ENCODE measurements around the gene SARS1. TPM values are rescaled to one million over a fixed set of nuclear protein-coding genes. Genes with fewer than 3 reads are reported as not detected.
A peak's percentile ranks its signal among the peaks of the same experiment; 100 is the strongest.

Gene SARS1
- total and polyA plus RNA-seq, 7 experiments from 2014 or later = 110 to 179 (median 135) TPM

- Mint-ChIP-seq H3K36me3 (peaks cover 0 to 7% (median 0%) of the 10 kb centered on the region in 5 donors), H3K9me3 (no peaks in the 10 kb centered on the region), H3K4me1 (peaks cover 0 to 10% (median 4%) of the 10 kb centered on the region in 7 donors), H3K27ac (peak overlapping the region in 1 of 9 donors; percentile 70), H3K4me3 (no peak overlapping the region), H3K27me3 (no peaks in the 10 kb centered on the region)
- H3K27ac ChIP-seq (ENCODE audit: low read depth, low read length) = no peak overlapping the region
- ATAC-seq (no peak), DNase-seq (no peak)
- ChIA-PET POLR2A (no interaction called here), CTCF (no interaction called here)
- H3K4me3 ChIP-seq (ENCODE audit: low read length) = no peak overlapping the region
- H3K4me1 ChIP-seq (ENCODE audit: control insufficient read depth in 2 of 2, insufficient read depth in 2 of 2, low read length in 2 of 2) = no peaks in the 10 kb centered on the region
- no peaks in the 10 kb centered on the region for H3K27me3 ChIP-seq (ENCODE audit: control insufficient read depth in 2 of 2, insufficient read depth in 2 of 2, low read length in 2 of 2)
- H3K9me3 ChIP-seq (ENCODE audit: control insufficient read depth in 2 of 3, low read length in 3 of 3) = no peaks in the 10 kb centered on the region
- intact Hi-C loops (cut with micrococcal nuclease) = no loop called here
- no peaks in the 10 kb centered on the region for H3K36me3 ChIP-seq (ENCODE audit: control insufficient read depth in 2 of 3, insufficient read depth in 3 of 3, low read length in 3 of 3)
Observed at GRCh38 chr1:109185990-109186732, 27.6 kb upstream of the SARS1 start.

GRCh38 chr1:109186733-109187086 is 27.0 kb upstream of the SARS1 start:
- intact Hi-C loops (cut with micrococcal nuclease) = no loop called here
- ATAC-seq (no peak), DNase-seq (no peak)
- POLR2A ChIA-PET = no interaction called here
- Mint-ChIP-seq H3K9me3 (no peaks in the 10 kb centered on the region), H3K36me3 (peaks cover 0 to 13% (median 0%) of the 10 kb centered on the region in 5 donors), H3K27ac (no peak overlapping the region), H3K4me3 (no peak overlapping the region), H3K4me1 (peaks cover 0 to 10% (median 4%) of the 10 kb centered on the region in 7 donors), H3K27me3 (no peaks in the 10 kb centered on the region)
- H3K27ac ChIP-seq (ENCODE audit: low read depth, low read length) = no peak overlapping the region
- H3K4me1 ChIP-seq (ENCODE audit: control insufficient read depth in 2 of 2, insufficient read depth in 2 of 2, low read length in 2 of 2) = no peaks in the 10 kb centered on the region
- no peaks in the 10 kb centered on the region for H3K9me3 ChIP-seq (ENCODE audit: control insufficient read depth in 2 of 3, low read length in 3 of 3)
- no peaks in the 10 kb centered on the region for H3K27me3 ChIP-seq (ENCODE audit: control insufficient read depth in 2 of 2, insufficient read depth in 2 of 2, low read length in 2 of 2)
- CTCF ChIA-PET = no interaction called here
- H3K36me3 ChIP-seq (ENCODE audit: control insufficient read depth in 2 of 3, insufficient read depth in 3 of 3, low read length in 3 of 3) = no peaks in the 10 kb centered on the region
- no peak overlapping the region for H3K4me3 ChIP-seq (ENCODE audit: low read length)

- H3K27me3 Mint-ChIP-seq = no peaks in the 10 kb centered on the region
- H3K36me3 Mint-ChIP-seq = peaks cover 0 to 13% (median 0%) of the 10 kb centered on the region in 5 donors
- no peak overlapping the region for H3K4me3 ChIP-seq (ENCODE audit: low read length)
- no peak overlapping the region for H3K27ac ChIP-seq (ENCODE audit: low read depth, low read length)
- no peaks in the 10 kb centered on the region for H3K9me3 ChIP-seq (ENCODE audit: control insufficient read depth in 2 of 3, low read length in 3 of 3)
- ChIA-PET POLR2A (no interaction called here), CTCF (no interaction called here)
- ATAC-seq = no peak
- H3K27ac Mint-ChIP-seq = no peak overlapping the region
- H3K9me3 Mint-ChIP-seq = no peaks in the 10 kb centered on the region
- H3K4me1 Mint-ChIP-seq = peaks cover 0 to 10% (median 4%) of the 10 kb centered on the region in 7 donors
- no peak overlapping the region for H3K4me3 Mint-ChIP-seq
- DNase-seq = no peak
- H3K4me1 ChIP-seq (ENCODE audit: control insufficient read depth in 2 of 2, insufficient read depth in 2 of 2, low read length in 2 of 2) = no peaks in the 10 kb centered on the region
- no peaks in the 10 kb centered on the region for H3K36me3 ChIP-seq (ENCODE audit: control insufficient read depth in 2 of 3, insufficient read depth in 3 of 3, low read length in 3 of 3)
- intact Hi-C loops (cut with micrococcal nuclease) = no loop called here
- no peaks in the 10 kb centered on the region for H3K27me3 ChIP-seq (ENCODE audit: control insufficient read depth in 2 of 2, insufficient read depth in 2 of 2, low read length in 2 of 2)
Observed at GRCh38 chr1:109187127-109187526, 26.6 kb upstream of the SARS1 start.

GRCh38 chr1:109188200-109188599 is 25.5 kb upstream of the SARS1 start:
- Histone ChIP-seq H3K4me3 (ENCODE audit: low read length) (no peak overlapping the region), H3K27ac (ENCODE audit: low read depth, low read length) (no peak overlapping the region), H3K9me3 (ENCODE audit: control insufficient read depth in 2 of 3, low read length in 3 of 3) (no peaks in the 10 kb centered on the region), H3K36me3 (ENCODE audit: control insufficient read depth in 2 of 3, insufficient read depth in 3 of 3, low read length in 3 of 3) (no peaks in the 10 kb centered on the region), H3K4me1 (ENCODE audit: control insufficient read depth in 2 of 2, insufficient read depth in 2 of 2, low read length in 2 of 2) (no peaks in the 10 kb centered on the region), H3K27me3 (ENCODE audit: control insufficient read depth in 2 of 2, insufficient read depth in 2 of 2, low read length in 2 of 2) (no peaks in the 10 kb centered on the region)
- Mint-ChIP-seq H3K27me3 (no peaks in the 10 kb centered on the region), H3K27ac (peak overlapping the region in 1 of 9 donors; percentile 22), H3K36me3 (peaks cover 0 to 16% (median 0%) of the 10 kb centered on the region in 5 donors), H3K4me3 (no peak overlapping the region), H3K9me3 (no peaks in the 10 kb centered on the region), H3K4me1 (peaks cover 0 to 10% (median 4%) of the 10 kb centered on the region in 7 donors)
- ATAC-seq (no peak), DNase-seq (no peak)
- ChIA-PET POLR2A (interaction anchor here (0.6 kb wide), 1 partner anchor 9 kb away, joined by 3 read pairs; no protein-coding TSS in a partner anchor), CTCF (interaction anchor here (0.9 kb wide), 1 partner anchor 1224 kb away, joined by 3 read pairs; no protein-coding TSS in a partner anchor)
- intact Hi-C loops (cut with micrococcal nuclease) = no loop called here

- intact Hi-C loops (cut with micrococcal nuclease) = no loop called here
- DNase-seq (no peak), ATAC-seq (no peak)
- no peaks in the 10 kb centered on the region for H3K9me3 Mint-ChIP-seq
- POLR2A ChIA-PET = interaction anchor here (0.5 kb wide), 1 partner anchor 280 kb away, joined by 3 read pairs; no protein-coding TSS in a partner anchor
- H3K4me3 ChIP-seq (ENCODE audit: low read length) = no peak overlapping the region
- H3K9me3 ChIP-seq (ENCODE audit: control insufficient read depth in 2 of 3, low read length in 3 of 3) = no peaks in the 10 kb centered on the region
- no peaks in the 10 kb centered on the region for H3K36me3 ChIP-seq (ENCODE audit: control insufficient read depth in 2 of 3, insufficient read depth in 3 of 3, low read length in 3 of 3)
- peak overlapping the region in 2 of 10 donors; percentile 12 to 22 for H3K4me3 Mint-ChIP-seq
- peaks cover 0 to 10% (median 4%) of the 10 kb centered on the region in 7 donors for H3K4me1 Mint-ChIP-seq
- peak overlapping the region in 1 of 9 donors; percentile 15 for H3K27ac Mint-ChIP-seq
- H3K27ac ChIP-seq (ENCODE audit: low read depth, low read length) = no peak overlapping the region
- no peaks in the 10 kb centered on the region for H3K27me3 Mint-ChIP-seq
- H3K4me1 ChIP-seq (ENCODE audit: control insufficient read depth in 2 of 2, insufficient read depth in 2 of 2, low read length in 2 of 2) = no peaks in the 10 kb centered on the region
- no peaks in the 10 kb centered on the region for H3K27me3 ChIP-seq (ENCODE audit: control insufficient read depth in 2 of 2, insufficient read depth in 2 of 2, low read length in 2 of 2)
- CTCF ChIA-PET = interaction anchor here (0.6 to 0.9 kb wide), 2 partner anchors 37 to 1225 kb away, joined by 3 read pairs; no protein-coding TSS in a partner anchor
- peaks cover 0 to 16% (median 0%) of the 10 kb centered on the region in 5 donors for H3K36me3 Mint-ChIP-seq
Observed at GRCh38 chr1:109188781-109189180, 24.9 kb upstream of the SARS1 start.

- Histone ChIP-seq H3K27me3 (ENCODE audit: control insufficient read depth in 2 of 2, insufficient read depth in 2 of 2, low read length in 2 of 2) (no peaks in the 10 kb centered on the region), H3K4me1 (ENCODE audit: control insufficient read depth in 2 of 2, insufficient read depth in 2 of 2, low read length in 2 of 2) (no peaks in the 10 kb centered on the region), H3K27ac (ENCODE audit: low read depth, low read length) (no peak overlapping the region), H3K4me3 (ENCODE audit: low read length) (no peak overlapping the region), H3K36me3 (ENCODE audit: control insufficient read depth in 2 of 3, insufficient read depth in 3 of 3, low read length in 3 of 3) (no peaks in the 10 kb centered on the region), H3K9me3 (ENCODE audit: control insufficient read depth in 2 of 3, low read length in 3 of 3) (no peaks in the 10 kb centered on the region)
- Mint-ChIP-seq H3K4me1 (peaks cover 0 to 10% (median 4%) of the 10 kb centered on the region in 7 donors), H3K27me3 (no peaks in the 10 kb centered on the region), H3K36me3 (peaks cover 0 to 19% (median 0%) of the 10 kb centered on the region in 5 donors), H3K27ac (no peak overlapping the region), H3K9me3 (no peaks in the 10 kb centered on the region), H3K4me3 (no peak overlapping the region)
- ChIA-PET POLR2A (no interaction called here), CTCF (no interaction called here)
- no peak for DNase-seq
- no peak for ATAC-seq
- intact Hi-C loops (cut with micrococcal nuclease) = loop anchor here in 1 of 2 donors (5.0 kb wide), 2 partner anchors 78 to 363 kb away; partner anchors contain the start of gene ELAPOR1
Observed at GRCh38 chr1:109190189-109190588, 23.5 kb upstream of the SARS1 start.

- no peaks in the 10 kb centered on the region for H3K4me1 ChIP-seq (ENCODE audit: control insufficient read depth in 2 of 2, insufficient read depth in 2 of 2, low read length in 2 of 2)
- no peak overlapping the region for H3K4me3 Mint-ChIP-seq
- H3K27me3 ChIP-seq (ENCODE audit: control insufficient read depth in 2 of 2, insufficient read depth in 2 of 2, low read length in 2 of 2) = no peaks in the 10 kb centered on the region
- no peak overlapping the region for H3K27ac Mint-ChIP-seq
- POLR2A ChIA-PET = no interaction called here
- H3K27ac ChIP-seq (ENCODE audit: low read depth, low read length) = no peak overlapping the region
- peaks cover 0 to 11% (median 4%) of the 10 kb centered on the region in 7 donors for H3K4me1 Mint-ChIP-seq
- no peak overlapping the region for H3K4me3 ChIP-seq (ENCODE audit: low read length)
- no peaks in the 10 kb centered on the region for H3K36me3 ChIP-seq (ENCODE audit: control insufficient read depth in 2 of 3, insufficient read depth in 3 of 3, low read length in 3 of 3)
- no peak for ATAC-seq
- H3K9me3 Mint-ChIP-seq = no peaks in the 10 kb centered on the region
- H3K9me3 ChIP-seq (ENCODE audit: control insufficient read depth in 2 of 3, low read length in 3 of 3) = no peaks in the 10 kb centered on the region
- no peak for DNase-seq
- peaks cover 0 to 19% (median 0%) of the 10 kb centered on the region in 5 donors for H3K36me3 Mint-ChIP-seq
- H3K27me3 Mint-ChIP-seq = no peaks in the 10 kb centered on the region
- intact Hi-C loops (cut with micrococcal nuclease) = loop anchor here in 1 of 2 donors (5.0 kb wide), 2 partner anchors 79 to 364 kb away; partner anchors contain the start of gene ELAPOR1
- CTCF ChIA-PET = no interaction called here
Observed at GRCh38 chr1:109191377-109191776, 22.3 kb upstream of the SARS1 start.
